Osteoblast (primary cell): ENCODE data around the gene ARHGEF35. TPM values are rescaled to one million over a fixed set of nuclear protein-coding genes. Genes with fewer than 3 reads are reported as not detected.

ENCODE experiments used
- DNase-seq: peaks from one replicate; pipeline ENCODE4 v3.0.0; 2011; ENCODE audit warnings: low spot score, mixed read lengths; ENCODE audit not compliant: insufficient read length; ENCODE audit errors: missing footprints
- H2AFZ ChIP-seq: 2 replicates; pipeline ENCODE4 v1.6.0; 2011; ENCODE audit warnings: mild to moderate bottlenecking, low read length
- H3K27ac ChIP-seq: 2 replicates; pipeline ENCODE4 v1.5.1; 2011; ENCODE audit warnings: mild to moderate bottlenecking, low read depth, low read length, moderate library complexity
- H3K27me3 ChIP-seq: 2 replicates; pipeline ENCODE4 v1.6.0; 2012; ENCODE audit warnings: mild to moderate bottlenecking, control low read depth, inconsistent platforms, low read length, moderate library complexity; ENCODE audit not compliant: insufficient read depth
- H3K36me3 ChIP-seq: 2 replicates; pipeline ENCODE4 v1.5.1; 2011; ENCODE audit warnings: mild to moderate bottlenecking, low read length, control low read depth, moderate library complexity; ENCODE audit not compliant: insufficient read depth
- H3K4me1 ChIP-seq: 2 replicates; pipeline ENCODE4 v1.5.1; 2011; ENCODE audit warnings: mild to moderate bottlenecking, low read length, control low read depth, moderate library complexity; ENCODE audit not compliant: insufficient read depth
- H3K4me2 ChIP-seq: 2 replicates; pipeline ENCODE4 v1.6.0; 2011; ENCODE audit warnings: mild to moderate bottlenecking, low read length; ENCODE audit not compliant: insufficient read depth
- H3K4me3 ChIP-seq: fragments of 200-600 bp; sonication (generic); 3 replicates; pipeline ENCODE4 v1.5.1; 2012; ENCODE audit warnings: mild to moderate bottlenecking, low read length, inconsistent platforms; ENCODE audit not compliant: insufficient read depth
- H3K79me2 ChIP-seq: 2 replicates; pipeline ENCODE4 v1.6.0; 2012; ENCODE audit warnings: mild to moderate bottlenecking, low read length, control low read depth, inconsistent platforms; ENCODE audit not compliant: insufficient read depth
- H3K9me3 ChIP-seq: 2 replicates; pipeline ENCODE4 v1.5.1; 2011; ENCODE audit warnings: low read depth, low read length, control low read depth
- H4K20me1 ChIP-seq: 2 replicates; pipeline ENCODE4 v1.6.0; 2012; ENCODE audit warnings: mild to moderate bottlenecking, low read length, control low read depth; ENCODE audit not compliant: insufficient read depth
- total RNA-seq: library from RNA; depleted of rRNA; stranded (reverse); fragments of >200 nt; gene quantifications from 2 replicates; pipeline ENCODE4 v1.2.3, GENCODE V29; 2012
- TF ChIP-seq, protein P1 (sequence below): IDR thresholded peaks from 2 replicates; pipeline ENCODE4 v1.5.1; 2011; ENCODE audit warnings: mild to moderate bottlenecking, low read depth, low read length, moderate library complexity; ENCODE audit errors: extremely low read depth

ARHGEF35 gene
- total RNA-seq, 1 donor: 3.6 TPM

DNA sequence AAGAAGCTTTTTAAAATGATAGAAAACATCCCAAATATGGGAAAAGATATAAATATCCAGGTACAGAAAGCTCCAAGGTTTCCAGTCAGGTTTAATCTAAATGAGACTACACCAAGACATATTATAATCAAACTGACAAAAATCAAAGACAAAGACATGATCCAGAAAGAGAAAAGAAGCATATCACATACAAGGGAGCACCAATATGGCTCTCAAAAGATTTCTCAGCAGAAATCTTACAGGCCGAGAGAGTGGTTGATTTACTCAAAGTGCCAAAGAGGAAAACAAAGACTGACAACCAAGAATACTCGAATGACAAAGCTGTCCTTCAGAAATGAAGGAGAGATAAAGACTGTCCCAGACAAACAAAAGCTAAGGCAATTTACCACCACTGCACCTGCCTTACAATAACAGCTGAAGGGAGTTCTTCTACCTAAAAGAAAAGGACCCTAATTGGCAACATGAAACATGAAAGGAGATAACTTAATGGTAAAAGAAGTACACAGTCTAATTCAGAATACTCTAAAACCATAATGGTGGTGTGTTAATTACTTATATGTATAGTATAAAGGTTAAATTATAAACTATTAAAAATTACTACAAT is 47.3 kb downstream of the ARHGEF35 start:
- Histone ChIP-seq H3K4me3 (no peak overlapping the region), H3K36me3 (no peaks in the 10 kb centered on the region), H3K27me3 (no peaks in the 10 kb centered on the region), H3K27ac (no peak overlapping the region), H3K79me2 (no peaks in the 10 kb centered on the region), H3K4me1 (no peaks in the 10 kb centered on the region), H3K4me2 (no peak overlapping the region), H2AFZ (no peak overlapping the region), H3K9me3 (peaks cover 2% of the 10 kb centered on the region), H4K20me1 (no peaks in the 10 kb centered on the region)
- TF ChIP-seq, protein P1, sequence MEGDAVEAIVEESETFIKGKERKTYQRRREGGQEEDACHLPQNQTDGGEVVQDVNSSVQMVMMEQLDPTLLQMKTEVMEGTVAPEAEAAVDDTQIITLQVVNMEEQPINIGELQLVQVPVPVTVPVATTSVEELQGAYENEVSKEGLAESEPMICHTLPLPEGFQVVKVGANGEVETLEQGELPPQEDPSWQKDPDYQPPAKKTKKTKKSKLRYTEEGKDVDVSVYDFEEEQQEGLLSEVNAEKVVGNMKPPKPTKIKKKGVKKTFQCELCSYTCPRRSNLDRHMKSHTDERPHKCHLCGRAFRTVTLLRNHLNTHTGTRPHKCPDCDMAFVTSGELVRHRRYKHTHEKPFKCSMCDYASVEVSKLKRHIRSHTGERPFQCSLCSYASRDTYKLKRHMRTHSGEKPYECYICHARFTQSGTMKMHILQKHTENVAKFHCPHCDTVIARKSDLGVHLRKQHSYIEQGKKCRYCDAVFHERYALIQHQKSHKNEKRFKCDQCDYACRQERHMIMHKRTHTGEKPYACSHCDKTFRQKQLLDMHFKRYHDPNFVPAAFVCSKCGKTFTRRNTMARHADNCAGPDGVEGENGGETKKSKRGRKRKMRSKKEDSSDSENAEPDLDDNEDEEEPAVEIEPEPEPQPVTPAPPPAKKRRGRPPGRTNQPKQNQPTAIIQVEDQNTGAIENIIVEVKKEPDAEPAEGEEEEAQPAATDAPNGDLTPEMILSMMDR: no peak
- DNase-seq: no peak

DNA sequence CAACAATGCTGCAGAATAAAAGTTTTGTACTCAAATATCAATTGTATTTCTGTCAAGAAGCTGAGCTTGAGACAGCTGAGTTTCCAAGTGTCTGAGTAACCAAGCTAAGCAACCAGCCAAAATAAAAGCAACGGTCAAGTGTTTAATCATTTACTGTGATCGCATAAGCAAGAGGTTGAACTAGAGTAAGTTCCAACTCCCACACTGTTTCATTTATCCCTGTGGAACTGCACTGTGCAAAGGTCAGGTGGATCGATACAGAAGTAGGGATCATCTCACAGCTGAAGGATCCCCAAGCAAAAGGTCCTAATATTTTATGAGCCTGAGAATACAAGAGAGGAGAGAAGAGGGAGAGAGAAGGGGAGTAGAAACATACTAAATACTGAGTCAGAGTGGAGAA is 51.2 kb downstream of the ARHGEF35 start:
- peaks cover 2% of the 10 kb centered on the region for H3K9me3 ChIP-seq
- no peaks in the 10 kb centered on the region for H3K79me2 ChIP-seq
- no peaks in the 10 kb centered on the region for H3K27me3 ChIP-seq
- TF ChIP-seq, protein P1: no peak
- no peak overlapping the region for H3K4me2 ChIP-seq
- H3K4me3 ChIP-seq: no peak overlapping the region
- no peak overlapping the region for H3K27ac ChIP-seq
- no peaks in the 10 kb centered on the region for H3K36me3 ChIP-seq
- no peak for DNase-seq
- H2AFZ ChIP-seq: no peak overlapping the region
- H4K20me1 ChIP-seq: no peaks in the 10 kb centered on the region
- H3K4me1 ChIP-seq: no peaks in the 10 kb centered on the region

DNA sequence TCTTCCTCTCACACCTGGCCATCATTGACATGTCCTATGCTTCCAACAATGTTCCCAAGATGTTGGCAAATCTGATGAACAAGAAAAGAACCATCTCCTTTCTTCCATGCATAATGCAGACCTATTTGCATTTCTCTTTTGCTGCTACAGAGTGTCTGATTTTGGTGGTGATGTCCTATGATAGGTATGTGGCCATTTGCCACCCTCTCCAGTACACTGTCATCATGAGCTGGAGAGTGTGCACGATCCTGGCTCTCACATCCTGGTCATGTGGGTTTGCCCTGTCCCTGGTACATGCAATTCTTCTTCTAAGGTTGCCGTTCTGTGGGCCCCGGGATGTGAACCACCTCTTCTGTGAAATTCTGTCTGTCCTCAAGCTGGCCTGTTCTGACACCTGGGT is 53.4 kb downstream of the ARHGEF35 start:
- Histone ChIP-seq H3K36me3 (no peaks in the 10 kb centered on the region), H3K4me2 (no peak overlapping the region), H3K9me3 (no peaks in the 10 kb centered on the region), H4K20me1 (no peaks in the 10 kb centered on the region), H3K4me1 (no peaks in the 10 kb centered on the region), H3K4me3 (no peak overlapping the region), H3K27ac (no peak overlapping the region), H3K27me3 (no peaks in the 10 kb centered on the region), H3K79me2 (no peaks in the 10 kb centered on the region), H2AFZ (no peak overlapping the region)
- TF ChIP-seq, protein P1: no peak
- DNase-seq: no peak

DNA sequence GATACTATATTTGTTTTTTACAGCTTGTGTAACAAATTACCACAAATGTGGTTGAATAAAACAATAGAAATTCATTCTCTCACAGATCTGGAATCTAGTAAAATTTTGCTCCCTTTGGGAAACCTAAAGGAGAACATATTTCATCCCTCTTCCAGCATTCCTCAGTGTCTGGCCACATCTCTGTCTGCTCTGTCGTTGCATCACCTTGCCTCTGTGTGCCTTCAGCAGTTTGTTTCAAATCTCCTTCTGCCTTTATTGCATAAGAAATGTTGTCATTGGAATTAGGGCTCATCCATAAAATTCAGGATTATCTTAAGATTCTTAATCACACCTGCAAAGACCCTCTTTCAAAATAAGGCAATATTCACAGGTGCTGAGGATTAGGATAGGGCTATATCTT is 58.1 kb downstream of the ARHGEF35 start:
- Histone ChIP-seq H3K36me3 (no peaks in the 10 kb centered on the region), H3K9me3 (no peaks in the 10 kb centered on the region), H3K4me3 (no peak overlapping the region), H3K4me1 (no peaks in the 10 kb centered on the region), H4K20me1 (no peaks in the 10 kb centered on the region), H3K79me2 (no peaks in the 10 kb centered on the region), H3K4me2 (no peak overlapping the region), H3K27me3 (no peaks in the 10 kb centered on the region), H2AFZ (no peak overlapping the region), H3K27ac (no peak overlapping the region)
- DNase-seq: no peak
- TF ChIP-seq, protein P1: no peak

Other genes starting within 250 kb of the ARHGEF35 start
- 0.72 TPM in 1 of 2 replicates, not detected in the other for gene OR2F1, start 241.0 kb downstream of the ARHGEF35 start, total RNA-seq
- not detected in 2 replicates for gene OR6B1, start 195.5 kb downstream of the ARHGEF35 start, total RNA-seq
- gene OR2A5, start 146.9 kb downstream of the ARHGEF35 start, total RNA-seq: not detected in 2 replicates
- gene OR2A25, start 126.0 kb downstream of the ARHGEF35 start, total RNA-seq: not detected in 2 replicates
- not detected in 2 replicates for gene OR2A12, start 109.6 kb downstream of the ARHGEF35 start, total RNA-seq
- not detected in 2 replicates for gene OR2A2, start 86.2 kb downstream of the ARHGEF35 start, total RNA-seq
- gene OR2A14, start 72.7 kb downstream of the ARHGEF35 start, total RNA-seq: not detected in 2 replicates
- 0.36 and 2.4 TPM in 2 replicates for gene CTAGE4, start 12.4 kb downstream of the ARHGEF35 start, total RNA-seq
- under 0.01 TPM in 1 of 2 replicates, not detected in the other for gene OR2A42, start 43.8 kb upstream of the ARHGEF35 start, total RNA-seq
- gene OR2A7, start 69.0 kb upstream of the ARHGEF35 start, total RNA-seq: 1.1 and 2.7 TPM in 2 replicates
- gene CTAGE8, start 73.5 kb upstream of the ARHGEF35 start, total RNA-seq: 1.4 and 2.4 TPM in 2 replicates
- gene OR2A1, start 116.6 kb upstream of the ARHGEF35 start, total RNA-seq: 0.29 and 0.36 TPM in 2 replicates
- gene ARHGEF5, start 159.6 kb upstream of the ARHGEF35 start, total RNA-seq: 4.7 and 8.5 TPM in 2 replicates
- not detected in 2 replicates for gene NOBOX, start 207.9 kb upstream of the ARHGEF35 start, total RNA-seq